Measurements from ENCODE around the gene ARF3. TPM values are rescaled to one million over a fixed set of nuclear protein-coding genes. Genes with fewer than 3 reads are reported as not detected.

ARF3 gene
- total and polyA plus RNA-seq, 2 donors (not counting 3 experiments of a cell fraction or from before 2014, with no cell fraction given), result 149 to 172 TPM

DNA sequence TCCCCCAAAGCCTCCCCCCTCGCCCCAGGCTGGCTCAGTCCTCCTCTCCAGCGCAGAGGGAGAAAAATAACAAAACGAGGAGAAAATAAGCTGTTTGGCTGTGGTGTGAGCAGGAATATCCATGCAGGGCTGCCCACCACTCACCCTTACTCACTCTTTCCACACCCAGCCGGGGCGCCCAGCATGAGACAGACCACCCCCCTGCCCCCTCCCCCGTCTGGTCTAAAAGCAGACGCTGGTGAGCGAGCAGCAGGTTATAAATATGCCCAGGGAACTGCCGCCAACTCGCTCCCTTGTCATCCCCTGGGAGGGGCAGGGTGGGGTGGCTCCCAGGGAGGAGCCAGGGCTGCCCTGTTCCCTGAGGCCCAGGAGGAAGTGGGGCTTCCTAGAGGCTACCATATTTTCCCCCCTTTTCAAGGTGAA lies 28.2 kb upstream of the ARF3 start:
- no peak overlapping the region for H3K9ac ChIP-seq (replicated peaks; ENCODE audit: extremely low read depth, insufficient read depth, low read length)
- dilution Hi-C loops (cut with MboI; ENCODE audit: extremely low pct_ligation_motif_present, low sequenced_read_pairs) (no loop called here), intact Hi-C loops (cut with micrococcal nuclease) (loop anchor here (5.0 kb wide), 1 partner anchor 63 kb away; no protein-coding TSS in a partner anchor)
- H3K36me3 ChIP-seq (ENCODE audit: control insufficient read depth in 2 of 2, extremely low read depth in 1 of 2, insufficient read depth in 2 of 2, low read length in 2 of 2), result no peaks in the 10 kb centered on the region
- ChIA-PET POLR2A (no interaction called here), CTCF (interaction anchor here (0.8 to 11.2 kb wide), 6 partner anchors 9 to 132 kb away, joined by 3 to 175 read pairs (median 4); partner anchors contain the start of gene DDN)
- no peak overlapping the region for H2AFZ ChIP-seq (ENCODE audit: low read depth, low read length)
- no peak overlapping the region for H3K4me3 ChIP-seq (replicated peaks in 1 of 3; ENCODE audit: insufficient read depth in 1 of 3, low read depth in 1 of 3, low read length in 3 of 3)
- H3K27ac ChIP-seq (ENCODE audit: insufficient read depth, low read depth, low read length), result no peak overlapping the region
- DNase-seq (ENCODE audit: low read depth, low spot score) (no peak), FAIRE-seq (no peak)
- H3K4me1 ChIP-seq (ENCODE audit: control insufficient read depth, extremely low read depth, insufficient read depth, low read length), result peaks cover 6% of the 10 kb centered on the region
- peak; percentile 51 for TF ChIP-seq EZH2 (IDR thresholded peaks at IDR 0.05; ENCODE audit: borderline replicate concordance, low read depth, low read length, severe bottlenecking)
- no peak for TF ChIP-seq FOS (IDR thresholded peaks at IDR 0.05; ENCODE audit: borderline replicate concordance, insufficient read depth, low read length)
- no TSS peak for BruUV-seq (replicated peaks)
- peaks cover 73 to 77% of the 10 kb centered on the region in 2 experiments for H3K27me3 ChIP-seq (ENCODE audit: control insufficient read depth in 2 of 2, insufficient read depth in 2 of 2, low read length in 2 of 2)
- H3K9me1 ChIP-seq (replicated peaks; ENCODE audit: control insufficient read depth, extremely low read depth, insufficient read depth, low read length), result no peaks in the 10 kb centered on the region
- no peaks in the 10 kb centered on the region for H3K9me3 ChIP-seq (replicated peaks; ENCODE audit: control insufficient read depth, insufficient read depth, low read length)
- no peaks in the 10 kb centered on the region for H3K79me2 ChIP-seq (ENCODE audit: control insufficient read depth, insufficient read depth, low read length)
- H3K4me2 ChIP-seq (ENCODE audit: insufficient read depth, low read length), result no peak overlapping the region
- no peaks in the 10 kb centered on the region for H4K20me1 ChIP-seq (replicated peaks; ENCODE audit: control insufficient read depth, extremely low read depth, insufficient read depth, low read length)

DNA sequence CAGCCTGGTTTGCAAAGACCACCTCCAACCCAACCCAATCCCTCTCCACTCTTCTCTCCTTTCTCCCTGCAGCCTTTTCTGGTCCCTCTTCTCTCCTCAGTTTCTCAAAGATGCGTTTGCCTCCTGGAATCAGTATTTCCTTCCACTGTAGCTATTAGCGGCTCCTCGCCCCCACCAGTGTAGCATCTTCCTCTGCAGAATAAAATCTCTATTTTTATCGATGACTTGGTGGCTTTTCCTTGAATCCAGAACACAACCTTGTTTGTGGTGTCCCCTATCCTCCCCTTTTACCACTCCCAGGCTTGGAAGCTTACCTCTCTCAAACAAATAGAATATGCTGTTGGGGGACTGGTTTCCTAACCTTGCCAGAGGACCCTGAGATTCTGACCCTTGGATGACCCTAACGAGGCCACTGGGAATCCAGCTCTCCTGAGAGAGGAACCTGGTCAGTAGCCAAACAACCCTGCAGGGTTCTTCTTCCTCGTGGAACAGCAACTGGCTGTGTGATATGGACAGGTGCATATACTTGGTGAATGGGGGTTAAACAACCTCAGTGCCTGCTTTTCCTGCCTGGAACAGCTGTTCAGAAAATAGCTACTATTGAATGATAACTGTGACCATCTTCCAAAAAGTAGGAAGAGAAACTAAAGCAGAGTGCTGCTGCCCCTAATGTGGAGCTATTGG lies 25.3 kb upstream of the ARF3 start:
- Histone ChIP-seq H3K36me3 (ENCODE audit: control insufficient read depth in 2 of 2, extremely low read depth in 1 of 2, insufficient read depth in 2 of 2, low read length in 2 of 2) (no peaks in the 10 kb centered on the region), H3K4me2 (ENCODE audit: insufficient read depth, low read length) (no peak overlapping the region), H3K4me1 (ENCODE audit: control insufficient read depth, extremely low read depth, insufficient read depth, low read length) (peaks cover 13% of the 10 kb centered on the region), H3K9me1 (replicated peaks; ENCODE audit: control insufficient read depth, extremely low read depth, insufficient read depth, low read length) (no peaks in the 10 kb centered on the region), H3K27ac (ENCODE audit: insufficient read depth, low read depth, low read length) (no peak overlapping the region), H3K79me2 (ENCODE audit: control insufficient read depth, insufficient read depth, low read length) (no peaks in the 10 kb centered on the region), H3K4me3 (replicated peaks in 1 of 3; ENCODE audit: insufficient read depth in 1 of 3, low read depth in 1 of 3, low read length in 3 of 3) (no peak overlapping the region), H4K20me1 (replicated peaks; ENCODE audit: control insufficient read depth, extremely low read depth, insufficient read depth, low read length) (no peaks in the 10 kb centered on the region), H2AFZ (ENCODE audit: low read depth, low read length) (no peak overlapping the region), H3K27me3 (ENCODE audit: control insufficient read depth in 2 of 2, insufficient read depth in 2 of 2, low read length in 2 of 2) (peaks cover 81 to 94% of the 10 kb centered on the region in 2 experiments), H3K9ac (replicated peaks; ENCODE audit: extremely low read depth, insufficient read depth, low read length) (no peak overlapping the region), H3K9me3 (replicated peaks; ENCODE audit: control insufficient read depth, insufficient read depth, low read length) (no peaks in the 10 kb centered on the region)
- intact Hi-C loops (cut with micrococcal nuclease), result no loop called here
- FAIRE-seq (no peak), DNase-seq (ENCODE audit: low read depth, low spot score) (no peak)
- CTCF ChIA-PET, result interaction anchor here (1.1 to 11.2 kb wide), 4 partner anchors 9 to 91 kb away, joined by 3 to 175 read pairs (median 6); partner anchors contain the start of gene DDN
- no TSS peak for BruUV-seq (replicated peaks)
- dilution Hi-C loops (cut with MboI; ENCODE audit: extremely low pct_ligation_motif_present, low sequenced_read_pairs), result no loop called here
- POLR2A ChIA-PET, result interaction anchor here (0.6 kb wide), 1 partner anchor 286 kb away, joined by 15 read pairs; no protein-coding TSS in a partner anchor
- TF ChIP-seq MYC (IDR thresholded peaks at IDR 0.05; ENCODE audit: low read depth, low read length), result no peak
- TF ChIP-seq EZH2 (IDR thresholded peaks at IDR 0.05; ENCODE audit: borderline replicate concordance, low read depth, low read length, severe bottlenecking), result no peak
- TF ChIP-seq FOS (IDR thresholded peaks at IDR 0.05; ENCODE audit: borderline replicate concordance, insufficient read depth, low read length), result no peak
- TF ChIP-seq, protein P1, sequence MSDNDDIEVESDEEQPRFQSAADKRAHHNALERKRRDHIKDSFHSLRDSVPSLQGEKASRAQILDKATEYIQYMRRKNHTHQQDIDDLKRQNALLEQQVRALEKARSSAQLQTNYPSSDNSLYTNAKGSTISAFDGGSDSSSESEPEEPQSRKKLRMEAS (IDR thresholded peaks at IDR 0.05; ENCODE audit: insufficient read depth, insufficient read length), result no peak
- TF ChIP-seq, protein P2, sequence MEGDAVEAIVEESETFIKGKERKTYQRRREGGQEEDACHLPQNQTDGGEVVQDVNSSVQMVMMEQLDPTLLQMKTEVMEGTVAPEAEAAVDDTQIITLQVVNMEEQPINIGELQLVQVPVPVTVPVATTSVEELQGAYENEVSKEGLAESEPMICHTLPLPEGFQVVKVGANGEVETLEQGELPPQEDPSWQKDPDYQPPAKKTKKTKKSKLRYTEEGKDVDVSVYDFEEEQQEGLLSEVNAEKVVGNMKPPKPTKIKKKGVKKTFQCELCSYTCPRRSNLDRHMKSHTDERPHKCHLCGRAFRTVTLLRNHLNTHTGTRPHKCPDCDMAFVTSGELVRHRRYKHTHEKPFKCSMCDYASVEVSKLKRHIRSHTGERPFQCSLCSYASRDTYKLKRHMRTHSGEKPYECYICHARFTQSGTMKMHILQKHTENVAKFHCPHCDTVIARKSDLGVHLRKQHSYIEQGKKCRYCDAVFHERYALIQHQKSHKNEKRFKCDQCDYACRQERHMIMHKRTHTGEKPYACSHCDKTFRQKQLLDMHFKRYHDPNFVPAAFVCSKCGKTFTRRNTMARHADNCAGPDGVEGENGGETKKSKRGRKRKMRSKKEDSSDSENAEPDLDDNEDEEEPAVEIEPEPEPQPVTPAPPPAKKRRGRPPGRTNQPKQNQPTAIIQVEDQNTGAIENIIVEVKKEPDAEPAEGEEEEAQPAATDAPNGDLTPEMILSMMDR (IDR thresholded peaks at IDR 0.05; ENCODE audit: extremely low read depth in 1 of 2, insufficient read depth in 1 of 2, low read depth in 1 of 2, low read length in 2 of 2), result no peak
- TF ChIP-seq POLR2A (IDR thresholded peaks at IDR 0.05; ENCODE audit: low read depth, low read length), result no peak
- TF ChIP-seq GATA2 (IDR thresholded peaks at IDR 0.05; ENCODE audit: insufficient read depth, insufficient read length, low read depth, low read length), result no peak
- no peak for TF ChIP-seq POLR2AphosphoS5 (IDR thresholded peaks at IDR 0.05; ENCODE audit: insufficient read depth, low read depth, low read length)
- TF ChIP-seq JUN (IDR thresholded peaks at IDR 0.05; ENCODE audit: borderline replicate concordance, insufficient read depth, insufficient read length, low read depth), result no peak

Measured in endothelial cell of umbilical vein (primary cell).